Lower leg skin (tissue), 3 donors: Measurements from ENCODE around the gene TGFBR3.

Experiments
- CTCF ChIP-seq, 3 donors: fragments of 450-650 bp; IDR thresholded peaks; one replicate each; pipeline ENCODE4 v1.5.1; 2016; ENCODE audit warnings: antibody characterized with exemption in 3 of 3, mild to moderate bottlenecking in 3 of 3, moderate library complexity in 2 of 3
- POLR2A ChIP-seq, 2 donors: fragments of 450-650 bp; IDR thresholded peaks; one replicate each; pipeline ENCODE4 v1.6.1; 2016 to 2017; ENCODE audit warnings: antibody characterized with exemption in 2 of 2, mild to moderate bottlenecking in 1 of 2, moderate library complexity in 1 of 2

GRCh38 chr1:91827087-91827458, 58.9 kb downstream of the TGFBR3 start:
- TF ChIP-seq CTCF (IDR thresholded peaks at IDR 0.05), result no peak
- no peak for TF ChIP-seq POLR2A (IDR thresholded peaks at IDR 0.05)
